HL-60 (cell line): ENCODE results near the gene SMTNL2.
A peak's percentile ranks its signal among the peaks of the same experiment; 100 is the strongest.

Source experiments
- POLR2AphosphoS5 ChIP-seq: IDR thresholded peaks from 2 replicates; pipeline ENCODE4 v1.6.1; 2012; ENCODE audit warnings: low read depth
- TF ChIP-seq, protein P1 (sequence below): IDR thresholded peaks from one replicate; pipeline ENCODE4 v1.5.1; 2011; ENCODE audit warnings: low read length, control low read depth, inconsistent platforms; ENCODE audit not compliant: insufficient read depth

DNA sequence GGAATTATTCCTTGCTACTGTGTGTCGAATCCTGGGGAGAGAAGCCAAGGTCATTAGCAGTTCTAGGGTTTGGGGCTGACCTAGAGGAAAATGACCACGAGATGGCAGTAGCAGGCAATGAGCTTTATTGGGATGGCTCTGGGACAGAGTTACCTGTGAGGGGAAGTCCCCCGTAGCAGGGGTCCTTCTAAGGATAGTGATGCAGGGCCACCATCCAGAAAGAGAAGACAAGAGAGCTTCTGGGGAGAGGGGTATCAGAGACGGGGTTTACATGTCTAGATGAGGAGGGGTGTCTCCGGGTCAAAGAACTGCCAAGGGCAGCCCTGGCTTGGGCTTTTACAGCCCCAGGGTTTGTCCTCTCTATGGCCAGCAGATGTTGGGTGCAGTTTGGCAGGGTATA, 17.5 kb upstream of the SMTNL2 start:
- TF ChIP-seq, protein P1, sequence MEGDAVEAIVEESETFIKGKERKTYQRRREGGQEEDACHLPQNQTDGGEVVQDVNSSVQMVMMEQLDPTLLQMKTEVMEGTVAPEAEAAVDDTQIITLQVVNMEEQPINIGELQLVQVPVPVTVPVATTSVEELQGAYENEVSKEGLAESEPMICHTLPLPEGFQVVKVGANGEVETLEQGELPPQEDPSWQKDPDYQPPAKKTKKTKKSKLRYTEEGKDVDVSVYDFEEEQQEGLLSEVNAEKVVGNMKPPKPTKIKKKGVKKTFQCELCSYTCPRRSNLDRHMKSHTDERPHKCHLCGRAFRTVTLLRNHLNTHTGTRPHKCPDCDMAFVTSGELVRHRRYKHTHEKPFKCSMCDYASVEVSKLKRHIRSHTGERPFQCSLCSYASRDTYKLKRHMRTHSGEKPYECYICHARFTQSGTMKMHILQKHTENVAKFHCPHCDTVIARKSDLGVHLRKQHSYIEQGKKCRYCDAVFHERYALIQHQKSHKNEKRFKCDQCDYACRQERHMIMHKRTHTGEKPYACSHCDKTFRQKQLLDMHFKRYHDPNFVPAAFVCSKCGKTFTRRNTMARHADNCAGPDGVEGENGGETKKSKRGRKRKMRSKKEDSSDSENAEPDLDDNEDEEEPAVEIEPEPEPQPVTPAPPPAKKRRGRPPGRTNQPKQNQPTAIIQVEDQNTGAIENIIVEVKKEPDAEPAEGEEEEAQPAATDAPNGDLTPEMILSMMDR = peak; percentile 17
- no peak for TF ChIP-seq POLR2AphosphoS5
